GDM1 (cell line): ENCODE measurements around the gene ADAMTSL4.
"Not testable (repeated sequence)": the region's sequence is repeated elsewhere in the genome, so short reads cannot be mapped to it uniquely, and the experiment has no call there.

Experiments used
- DNase-seq: peaks from one replicate; lab custom pipeline; 2025; lab: John Stamatoyannopoulos, UW

Gene ADAMTSL4

DNA sequence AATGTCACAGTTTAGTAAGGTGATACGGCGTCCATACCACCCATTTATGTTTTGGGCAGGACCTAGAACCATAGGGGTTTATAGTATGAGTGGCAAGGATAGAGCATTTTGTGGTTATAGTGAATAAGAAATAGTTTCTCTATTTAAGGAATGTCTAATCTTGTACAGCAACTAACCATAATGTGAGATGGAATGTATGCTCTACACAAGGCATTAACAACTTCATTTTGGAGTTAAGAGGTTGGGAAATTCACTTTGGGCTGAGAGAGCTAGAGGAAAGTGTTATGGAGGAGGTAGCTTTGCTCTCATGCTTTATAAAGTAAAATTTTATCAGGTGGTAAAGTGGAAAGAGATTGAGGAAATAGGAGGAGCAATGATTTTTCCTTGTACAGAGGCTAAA is 33.2 kb downstream of the ADAMTSL4 start:
- DNase-seq, result no peak

DNA sequence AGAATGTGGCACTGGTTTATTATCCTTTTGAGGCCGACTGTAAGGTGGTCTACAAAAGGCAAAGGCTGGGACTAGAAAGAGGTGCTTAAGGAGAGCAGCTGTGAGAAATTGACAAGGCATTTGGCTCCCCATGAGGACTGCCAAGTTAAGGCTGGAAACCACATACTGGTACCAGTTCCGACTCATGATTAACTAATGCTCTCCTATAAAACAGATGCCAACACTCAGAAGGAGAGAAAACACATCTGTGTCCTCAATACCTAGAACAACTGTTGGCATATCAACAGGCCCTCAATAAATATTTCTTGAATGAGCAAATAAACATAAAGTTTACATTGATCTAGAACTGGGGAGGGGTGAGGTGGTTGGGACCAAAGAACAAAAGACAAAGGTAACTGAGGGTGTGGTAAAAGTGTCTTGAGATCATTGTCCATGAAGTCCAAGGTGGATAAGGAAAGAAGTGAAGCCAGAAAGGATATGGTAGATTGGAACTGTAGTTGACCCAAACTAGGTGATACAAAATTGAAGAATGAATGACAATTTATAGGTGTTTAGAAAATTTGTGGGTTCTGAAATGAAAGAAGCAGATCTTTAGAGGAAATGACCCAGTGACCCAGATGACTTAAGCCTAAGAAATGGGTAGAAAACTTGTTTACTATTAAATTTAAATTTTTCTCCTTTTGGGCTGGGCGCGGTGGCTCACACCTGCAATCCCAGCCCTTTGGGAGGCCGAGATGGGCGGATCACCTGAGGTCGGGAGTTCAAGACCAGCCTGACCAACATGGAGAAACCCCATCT is 47.1 kb downstream of the ADAMTSL4 start:
- DNase-seq, result no peak

DNA sequence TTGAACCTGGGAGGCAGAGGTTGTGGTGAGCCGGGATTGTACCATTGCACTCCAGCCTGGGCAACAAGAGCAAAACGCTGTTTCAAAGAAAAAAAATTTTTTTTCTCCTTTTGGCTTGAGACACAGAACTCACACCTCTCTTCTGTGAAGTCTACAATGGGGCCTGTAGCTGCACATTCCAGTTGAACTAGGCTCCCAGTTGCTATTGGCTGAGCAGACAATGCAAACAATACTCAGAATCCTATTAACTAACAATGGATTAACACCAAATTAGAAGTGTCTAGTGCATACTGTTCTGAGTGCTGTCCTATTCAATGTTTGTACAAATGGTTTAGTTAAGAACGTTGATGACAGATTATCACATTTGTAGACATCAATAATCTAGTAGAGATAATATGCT is 47.8 kb downstream of the ADAMTSL4 start:
- no peak for DNase-seq

DNA sequence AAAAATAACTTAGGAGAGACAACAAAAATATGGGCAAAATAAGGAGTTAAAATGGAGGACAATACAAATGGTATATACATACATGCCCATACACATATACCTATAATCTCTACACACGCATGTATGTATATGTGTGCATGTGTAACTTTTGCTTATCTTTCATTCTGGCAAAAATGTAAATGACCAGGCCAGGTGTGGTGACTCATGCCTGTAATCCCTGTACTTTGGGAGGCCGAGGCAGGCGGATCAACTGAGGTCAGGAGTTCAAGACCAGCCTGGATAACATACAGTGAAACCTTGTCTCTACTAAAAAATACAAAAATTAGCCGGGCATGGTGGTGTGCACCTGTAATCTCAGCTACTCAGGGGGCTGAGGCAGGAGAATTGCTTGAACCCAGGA is 49.1 kb downstream of the ADAMTSL4 start:
- not testable (repeated sequence) for DNase-seq

DNA sequence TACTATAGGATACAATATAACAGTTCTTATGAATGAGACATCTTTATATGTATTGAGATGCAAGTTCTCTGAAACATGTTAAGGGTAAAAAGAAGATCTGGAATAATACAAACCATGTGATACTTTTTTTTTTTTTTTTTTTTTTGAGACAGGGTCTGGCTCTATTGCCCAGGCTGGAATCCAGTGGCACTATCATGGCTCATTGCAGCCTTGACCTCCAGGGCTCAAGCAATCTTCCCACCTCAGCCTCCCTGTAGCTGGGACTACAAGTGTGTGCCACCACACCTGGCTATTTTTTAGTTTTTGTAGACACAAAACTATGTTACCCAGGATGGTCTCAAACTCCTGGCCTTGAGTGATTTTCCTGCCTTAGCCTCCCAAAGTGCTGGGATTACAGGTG is 52.3 kb downstream of the ADAMTSL4 start:
- DNase-seq, result no peak

DNA sequence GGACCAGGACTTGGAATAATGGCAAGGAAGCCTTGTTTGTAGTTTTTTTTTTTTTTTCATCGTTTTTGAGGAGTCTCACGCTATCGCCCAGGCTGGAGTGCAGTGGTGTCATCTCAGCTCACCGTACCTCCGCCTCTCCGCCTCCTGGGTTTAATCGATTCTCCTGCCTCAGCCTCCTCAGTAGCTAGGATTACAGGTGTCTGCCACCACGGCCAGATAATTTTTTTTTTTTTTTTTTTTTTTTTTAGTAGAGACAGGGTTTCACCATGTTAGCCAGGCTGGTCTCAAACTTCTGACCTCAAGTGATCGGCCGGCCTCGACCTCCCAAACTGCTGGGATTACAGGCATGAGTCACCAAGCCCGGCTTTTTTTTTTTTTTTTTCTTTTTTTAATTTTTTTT is 53.2 kb downstream of the ADAMTSL4 start:
- not testable (repeated sequence) for DNase-seq

DNA sequence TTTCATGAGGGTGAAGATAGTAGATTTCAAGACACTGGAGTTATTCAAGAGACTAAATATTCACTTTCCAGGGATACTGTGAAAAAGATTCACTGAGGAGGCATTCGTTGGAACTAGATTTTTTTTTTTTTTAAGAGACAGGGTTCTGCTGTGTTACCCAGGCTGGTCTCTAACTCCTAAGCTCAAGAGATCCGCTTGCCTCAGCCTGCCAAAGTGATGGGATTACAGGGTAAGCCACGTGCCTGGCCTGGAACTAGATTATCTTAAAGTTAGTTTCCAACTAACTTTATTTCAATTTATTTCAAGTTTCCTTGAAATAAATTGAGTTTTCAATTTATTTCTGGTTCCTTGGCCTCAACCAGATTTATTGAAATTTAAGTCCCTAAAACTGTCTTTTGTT is 54.5 kb downstream of the ADAMTSL4 start:
- no peak for DNase-seq

DNA sequence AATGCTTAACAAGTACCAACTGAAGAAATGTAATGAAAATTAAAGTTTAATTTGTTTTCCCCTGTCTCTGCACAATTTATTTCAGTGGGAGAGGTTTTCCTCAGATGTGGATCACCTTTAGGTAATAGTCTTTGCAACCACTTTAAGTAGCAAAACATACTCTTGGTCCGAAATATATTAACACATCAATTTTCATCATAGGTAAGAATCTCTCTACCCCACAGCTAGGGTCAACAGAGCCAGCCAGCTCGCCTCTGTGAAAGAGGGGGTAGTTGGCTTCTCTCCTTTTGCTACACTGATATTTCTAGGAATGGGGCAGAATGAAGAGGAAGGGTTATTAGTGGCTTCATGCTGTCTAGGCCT is 55.0 kb downstream of the ADAMTSL4 start:
- no peak for DNase-seq

DNA sequence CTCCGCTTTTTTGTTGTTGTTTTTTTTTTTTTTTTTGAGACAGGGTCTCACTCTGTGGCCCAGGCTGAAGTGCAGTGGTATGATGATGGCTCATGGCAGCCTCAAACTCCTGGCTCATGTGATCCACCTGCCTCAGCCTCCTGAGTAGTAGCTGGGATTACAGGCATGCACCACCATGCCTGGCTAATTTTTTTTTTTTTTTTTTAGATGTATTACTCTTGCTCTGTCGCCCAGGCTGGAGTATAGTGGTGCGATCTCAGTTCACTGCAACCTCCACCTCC is 56.2 kb downstream of the ADAMTSL4 start:
- not testable (repeated sequence) for DNase-seq

DNA sequence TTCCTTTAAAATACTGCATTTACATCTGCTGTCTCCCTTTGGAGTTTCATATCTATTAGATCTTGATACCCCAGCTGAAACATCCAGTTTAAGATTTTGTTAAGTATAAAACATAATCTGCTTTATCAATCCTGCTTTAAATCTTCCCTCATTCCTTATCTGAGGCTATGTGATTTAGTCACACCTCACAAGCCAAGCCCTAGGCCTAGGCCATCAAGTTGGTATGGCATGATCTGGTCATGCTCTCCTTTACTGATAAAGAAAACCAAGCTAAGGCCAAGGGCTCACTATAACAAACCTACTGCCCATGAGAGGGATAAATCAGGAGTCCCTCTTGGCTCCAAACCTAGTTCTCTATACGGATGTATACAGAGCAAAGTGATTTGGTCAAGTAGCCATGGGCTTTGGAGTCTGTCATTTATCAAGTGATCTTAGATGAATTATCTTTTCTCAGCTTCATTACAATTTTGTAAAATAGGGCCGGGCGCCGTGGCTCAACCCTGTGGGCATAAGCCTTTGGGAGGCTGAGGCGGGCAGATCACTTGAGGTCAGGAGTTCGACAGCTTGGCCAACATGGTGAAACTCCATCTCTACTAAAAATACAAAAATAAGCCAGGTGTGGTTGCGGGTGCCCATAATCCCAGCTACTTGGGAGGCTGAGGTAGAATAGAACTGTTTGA is 57.4 kb downstream of the ADAMTSL4 start:
- DNase-seq, result no peak

DNA sequence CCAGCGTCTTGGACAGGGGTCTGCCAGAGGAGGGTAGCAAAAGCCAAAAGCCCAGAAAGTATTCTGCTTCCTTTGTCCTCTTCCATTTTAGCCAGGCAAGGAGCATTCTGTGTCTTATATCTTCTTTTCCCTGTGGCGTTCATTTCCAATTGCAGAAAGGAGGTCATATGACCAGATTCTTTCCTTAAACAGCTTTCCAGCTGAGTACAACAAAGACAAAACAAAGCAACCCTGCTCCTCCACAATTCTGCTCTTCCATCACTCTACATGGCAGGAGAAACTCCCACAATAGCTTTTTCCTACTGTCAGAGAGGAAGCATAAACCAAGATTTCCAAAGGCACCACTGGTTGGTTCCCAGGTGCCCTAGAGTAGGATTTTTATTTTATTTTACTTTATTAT is 60.5 kb downstream of the ADAMTSL4 start:
- DNase-seq, result no peak
